Esophagus squamous epithelium (tissue), 4 donors: Measurements from ENCODE around the gene CSF1R.

Experiments
- CTCF ChIP-seq, 6 experiments: fragments of 450-650 bp in 4 of 6; fragments of 200-600 bp in 2 of 6; sonication (generic) in 2 of 6; IDR thresholded peaks; one replicate each; pipeline ENCODE4 v1.5.1; 2016 to 2019; ENCODE audit warnings: antibody characterized with exemption in 6 of 6, mild to moderate bottlenecking in 4 of 6, moderate library complexity in 4 of 6
- POLR2A ChIP-seq, 4 donors: fragments of 450-650 bp; IDR thresholded peaks; one replicate each; pipeline ENCODE4 v1.6.1; 2017; ENCODE audit warnings: antibody characterized with exemption in 4 of 4, mild to moderate bottlenecking in 4 of 4, moderate library complexity in 3 of 4

DNA sequence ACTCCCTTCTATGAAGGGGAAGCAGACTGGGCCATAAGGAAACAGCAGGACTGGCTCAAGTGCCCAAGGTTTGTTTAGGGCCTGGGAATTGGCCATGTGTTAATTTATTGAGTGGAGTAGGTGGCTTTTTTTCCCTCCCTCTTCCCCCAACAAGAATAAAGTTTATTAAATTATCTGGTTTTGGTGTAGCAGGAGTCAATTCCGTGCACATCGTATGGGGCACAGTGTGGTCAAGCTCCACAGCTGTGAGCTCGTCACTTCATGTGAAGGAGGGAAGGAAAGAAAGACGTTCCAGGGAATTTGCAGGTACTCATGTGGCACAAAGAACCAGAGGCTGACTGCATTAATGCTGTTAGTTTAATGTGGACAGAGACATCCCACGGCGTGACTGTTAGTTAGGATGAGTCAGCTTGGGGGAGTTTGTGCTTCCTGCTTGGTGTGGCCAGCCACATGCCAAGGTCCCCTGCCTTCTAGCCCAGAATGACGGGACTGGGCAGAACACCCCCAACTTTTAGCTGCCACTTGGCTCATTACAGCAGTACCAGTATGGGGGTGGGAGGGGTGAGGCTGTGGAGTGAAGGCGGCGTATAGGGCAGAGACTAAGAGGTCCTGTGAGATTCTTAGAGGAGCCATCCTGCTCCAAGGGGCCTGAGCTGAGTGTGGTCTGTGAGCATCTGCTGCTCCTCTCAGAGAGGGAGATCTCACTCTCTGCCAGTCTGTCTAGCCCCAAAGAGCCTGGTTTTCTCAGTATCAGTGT is 33.2 kb downstream of the CSF1R start:
- TF ChIP-seq CTCF (IDR thresholded peaks at IDR 0.05), result no peak
- TF ChIP-seq POLR2A (IDR thresholded peaks at IDR 0.05), result no peak
